Omental fat pad (tissue), 4 donors: ENCODE results near the gene RRP15. TPM values are rescaled to one million over a fixed set of nuclear protein-coding genes. Genes with fewer than 3 reads are reported as not detected.
A peak's percentile ranks its signal among the peaks of the same experiment; 100 is the strongest.

ENCODE experiments used
- ATAC-seq: fragments of 150-250 bp; one replicate; pipeline ENCODE4 v1.9.1; 2016; ENCODE audit warnings: mild to moderate bottlenecking, moderate library complexity; ENCODE audit not compliant: low FRiP score
- DNase-seq: peaks from one replicate; pipeline ENCODE4 v3.0.0-alpha.2; 2019; ENCODE audit warnings: low spot score
- total RNA-seq, 4 donors: library from RNA; depleted of rRNA; stranded (reverse); fragments of >200 nt; gene quantifications; one replicate each; pipeline ENCODE4 v1.1.0, GENCODE V29; 2016
- TF ChIP-seq, protein P1 (sequence below), 3 donors: fragments of 450-650 bp; IDR thresholded peaks; one replicate each; pipeline ENCODE4 v1.5.1; 2016 to 2017; ENCODE audit warnings: antibody characterized with exemption in 3 of 3, mild to moderate bottlenecking in 3 of 3, moderate library complexity in 2 of 3

RRP15 gene
- total RNA-seq, 4 donors from 2014 or later, result 4.6 to 22.7 (median 5.3) TPM

- ATAC-seq (no peak), DNase-seq (no peak)
- TF ChIP-seq, protein P1, sequence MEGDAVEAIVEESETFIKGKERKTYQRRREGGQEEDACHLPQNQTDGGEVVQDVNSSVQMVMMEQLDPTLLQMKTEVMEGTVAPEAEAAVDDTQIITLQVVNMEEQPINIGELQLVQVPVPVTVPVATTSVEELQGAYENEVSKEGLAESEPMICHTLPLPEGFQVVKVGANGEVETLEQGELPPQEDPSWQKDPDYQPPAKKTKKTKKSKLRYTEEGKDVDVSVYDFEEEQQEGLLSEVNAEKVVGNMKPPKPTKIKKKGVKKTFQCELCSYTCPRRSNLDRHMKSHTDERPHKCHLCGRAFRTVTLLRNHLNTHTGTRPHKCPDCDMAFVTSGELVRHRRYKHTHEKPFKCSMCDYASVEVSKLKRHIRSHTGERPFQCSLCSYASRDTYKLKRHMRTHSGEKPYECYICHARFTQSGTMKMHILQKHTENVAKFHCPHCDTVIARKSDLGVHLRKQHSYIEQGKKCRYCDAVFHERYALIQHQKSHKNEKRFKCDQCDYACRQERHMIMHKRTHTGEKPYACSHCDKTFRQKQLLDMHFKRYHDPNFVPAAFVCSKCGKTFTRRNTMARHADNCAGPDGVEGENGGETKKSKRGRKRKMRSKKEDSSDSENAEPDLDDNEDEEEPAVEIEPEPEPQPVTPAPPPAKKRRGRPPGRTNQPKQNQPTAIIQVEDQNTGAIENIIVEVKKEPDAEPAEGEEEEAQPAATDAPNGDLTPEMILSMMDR (IDR thresholded peaks at IDR 0.05), result peak in 1 of 3 donors; percentile 8
Observed at GRCh38 chr1:218330043-218330623, 45.0 kb downstream of the RRP15 start.

DNA sequence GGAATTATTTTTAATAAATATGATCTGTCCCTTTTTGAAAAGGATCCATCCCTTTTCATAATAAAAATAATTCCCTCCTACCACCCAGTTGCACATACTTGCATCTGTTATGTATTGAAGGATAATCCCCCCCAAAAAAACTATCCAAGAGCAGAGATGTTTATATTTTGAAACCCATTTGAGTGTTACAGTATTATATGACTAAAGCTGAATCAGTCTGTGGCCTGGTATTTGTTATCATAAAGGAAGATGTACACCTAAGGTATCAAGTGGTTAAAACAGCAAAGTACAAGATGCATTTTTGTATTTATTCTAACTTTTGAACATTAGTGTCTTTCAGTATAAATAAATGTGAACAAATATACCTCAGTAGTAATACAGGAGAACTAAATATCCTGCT, 47.3 kb downstream of the RRP15 start:
- TF ChIP-seq, protein P1 (IDR thresholded peaks at IDR 0.05), result no peak
- no peak for DNase-seq
- ATAC-seq, result no peak

DNA sequence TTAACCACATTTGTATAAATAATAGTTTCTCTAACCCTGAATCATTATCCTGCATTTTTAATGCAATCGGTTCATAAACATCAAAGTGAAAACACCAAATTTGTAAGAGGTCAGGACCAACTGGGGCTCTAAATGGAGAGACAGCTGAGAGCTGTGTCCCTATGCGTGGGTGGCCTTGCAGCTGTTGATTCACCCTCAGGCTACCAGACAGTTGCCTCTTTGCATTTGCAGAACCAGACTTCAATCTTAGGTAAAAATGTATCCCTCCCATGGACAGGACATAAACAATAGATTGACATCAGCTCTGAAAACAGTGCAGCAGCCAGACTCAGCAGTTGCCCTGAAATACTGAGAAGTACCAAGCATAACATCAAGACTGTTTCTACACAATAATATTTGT, 51.2 kb downstream of the RRP15 start:
- ATAC-seq (no peak), DNase-seq (no peak)
- TF ChIP-seq, protein P1 (IDR thresholded peaks at IDR 0.05), result no peak

DNA sequence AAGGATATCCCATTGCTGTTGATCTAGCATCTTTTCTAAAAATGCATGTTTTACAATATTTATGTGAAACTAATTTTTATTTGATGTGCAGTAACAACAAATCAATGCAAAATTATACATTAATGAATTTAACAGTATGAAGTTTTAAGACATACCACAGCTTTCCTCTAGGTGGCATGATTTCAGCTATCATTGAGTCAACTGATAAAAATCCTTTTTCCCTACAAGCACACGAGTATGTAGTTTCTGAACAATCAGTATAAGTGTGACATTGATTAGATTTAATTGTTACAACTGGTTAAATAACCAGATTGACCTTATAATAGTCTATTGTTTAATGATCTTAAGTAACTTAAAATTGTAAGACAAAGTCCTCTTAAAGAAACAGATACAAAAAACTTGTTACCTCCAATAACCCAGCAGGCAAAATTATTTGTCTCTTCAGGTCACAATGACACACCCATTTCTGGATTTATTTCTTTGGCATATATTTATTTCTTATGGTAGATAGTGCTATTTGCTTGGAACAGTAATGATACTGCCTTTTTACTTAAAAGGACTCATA, 54.3 kb downstream of the RRP15 start:
- DNase-seq, result no peak
- TF ChIP-seq, protein P1 (IDR thresholded peaks at IDR 0.05), result no peak
- no peak for ATAC-seq

GRCh38 chr1:218341325-218341724, 56.2 kb downstream of the RRP15 start:
- TF ChIP-seq, protein P1 (IDR thresholded peaks at IDR 0.05), result no peak
- no peak for DNase-seq
- ATAC-seq, result no peak

GRCh38 chr1:218342091-218342490, 57.0 kb downstream of the RRP15 start:
- ATAC-seq (no peak), DNase-seq (no peak)
- TF ChIP-seq, protein P1 (IDR thresholded peaks at IDR 0.05), result no peak
